ENCODE data around the gene ANKHD1. TPM values are rescaled to one million over a fixed set of nuclear protein-coding genes. Genes with fewer than 3 reads are reported as not detected.
"Not testable (repeated sequence)": the region's sequence is repeated elsewhere in the genome, so short reads cannot be mapped to it uniquely, and the experiment has no call there.

The ANKHD1 gene
- total RNA-seq, 2 experiments from 2014 or later: 90.6 to 143 TPM

DNA sequence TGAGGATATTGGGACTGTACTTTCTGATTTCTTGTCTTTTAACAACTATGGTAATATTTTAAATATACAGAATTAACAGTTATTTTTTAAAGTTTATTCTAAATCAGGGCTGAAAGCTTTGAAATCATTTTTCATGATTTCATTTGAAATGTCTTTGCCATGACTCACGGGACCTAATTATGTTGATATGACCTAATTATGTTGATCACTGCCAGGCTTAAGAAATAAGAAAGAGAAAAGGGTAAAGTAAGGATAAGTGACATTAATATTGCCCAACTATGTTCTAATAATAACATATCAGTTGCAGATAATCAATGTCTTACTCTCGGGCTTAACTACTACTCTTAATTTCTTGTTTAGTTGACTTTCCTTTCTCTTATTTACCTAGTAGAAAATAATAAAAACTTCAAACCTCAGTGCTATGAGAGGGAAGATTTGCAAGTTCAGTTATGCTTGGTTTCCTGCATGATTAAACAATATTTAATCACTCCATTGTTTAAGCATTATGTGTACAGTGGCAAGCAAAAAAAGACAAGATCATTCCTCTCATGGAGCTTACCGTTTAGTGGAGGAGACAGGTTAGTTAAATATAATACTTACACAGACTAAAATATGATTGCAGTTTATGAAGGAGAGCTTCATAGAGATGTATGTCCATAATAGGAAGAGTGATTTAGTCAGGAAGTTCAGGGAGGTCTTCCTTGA is 78.8 kb downstream of the ANKHD1 start:
- Histone ChIP-seq H2AFZ (ENCODE audit: low read length) (no peak overlapping the region), H3K9me2 (ENCODE audit: insufficient read depth, low read length) (no peaks in the 10 kb centered on the region), H3K79me2 (ENCODE audit: insufficient read depth, low read depth, low read length) (no peaks in the 10 kb centered on the region), H3K27ac (ENCODE audit: low read depth, low read length, poor library complexity, severe bottlenecking) (no peak overlapping the region), H3K36me3 (ENCODE audit: insufficient read depth, low read length) (peaks cover 47% of the 10 kb centered on the region), H3K4me2 (ENCODE audit: low read length) (no peak overlapping the region), H3K4me3 (ENCODE audit: low read depth, low read length, poor library complexity, severe bottlenecking) (no peak overlapping the region), H3K9me3 (ENCODE audit: low read length) (no peaks in the 10 kb centered on the region), H4K20me1 (ENCODE audit: insufficient read depth, low read length) (no peaks in the 10 kb centered on the region), H3K4me1 (ENCODE audit: insufficient read depth, low read length, poor library complexity, severe bottlenecking) (no peaks in the 10 kb centered on the region)
- intact Hi-C loops (cut with micrococcal nuclease; ENCODE audit: unreplicated experiment): no loop called here
- no peak for DNase-seq (ENCODE audit: low spot score)
- BruUV-seq (replicated peaks): no TSS peak
- no peak for TF ChIP-seq EZH2phosphoT487 (IDR thresholded peaks at IDR 0.05; ENCODE audit: borderline replicate concordance, low read depth, low read length)
- TF ChIP-seq, protein P1, sequence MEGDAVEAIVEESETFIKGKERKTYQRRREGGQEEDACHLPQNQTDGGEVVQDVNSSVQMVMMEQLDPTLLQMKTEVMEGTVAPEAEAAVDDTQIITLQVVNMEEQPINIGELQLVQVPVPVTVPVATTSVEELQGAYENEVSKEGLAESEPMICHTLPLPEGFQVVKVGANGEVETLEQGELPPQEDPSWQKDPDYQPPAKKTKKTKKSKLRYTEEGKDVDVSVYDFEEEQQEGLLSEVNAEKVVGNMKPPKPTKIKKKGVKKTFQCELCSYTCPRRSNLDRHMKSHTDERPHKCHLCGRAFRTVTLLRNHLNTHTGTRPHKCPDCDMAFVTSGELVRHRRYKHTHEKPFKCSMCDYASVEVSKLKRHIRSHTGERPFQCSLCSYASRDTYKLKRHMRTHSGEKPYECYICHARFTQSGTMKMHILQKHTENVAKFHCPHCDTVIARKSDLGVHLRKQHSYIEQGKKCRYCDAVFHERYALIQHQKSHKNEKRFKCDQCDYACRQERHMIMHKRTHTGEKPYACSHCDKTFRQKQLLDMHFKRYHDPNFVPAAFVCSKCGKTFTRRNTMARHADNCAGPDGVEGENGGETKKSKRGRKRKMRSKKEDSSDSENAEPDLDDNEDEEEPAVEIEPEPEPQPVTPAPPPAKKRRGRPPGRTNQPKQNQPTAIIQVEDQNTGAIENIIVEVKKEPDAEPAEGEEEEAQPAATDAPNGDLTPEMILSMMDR (conservative IDR thresholded peaks at IDR 0.05; ENCODE audit: low read length): no peak
- CTCF ChIA-PET (ENCODE audit: unreplicated experiment): no interaction called here
- POLR2A ChIA-PET: interaction anchor here (0.6 kb wide), 1 partner anchor 126 kb away, joined by 3 read pairs; no protein-coding TSS in a partner anchor

DNA sequence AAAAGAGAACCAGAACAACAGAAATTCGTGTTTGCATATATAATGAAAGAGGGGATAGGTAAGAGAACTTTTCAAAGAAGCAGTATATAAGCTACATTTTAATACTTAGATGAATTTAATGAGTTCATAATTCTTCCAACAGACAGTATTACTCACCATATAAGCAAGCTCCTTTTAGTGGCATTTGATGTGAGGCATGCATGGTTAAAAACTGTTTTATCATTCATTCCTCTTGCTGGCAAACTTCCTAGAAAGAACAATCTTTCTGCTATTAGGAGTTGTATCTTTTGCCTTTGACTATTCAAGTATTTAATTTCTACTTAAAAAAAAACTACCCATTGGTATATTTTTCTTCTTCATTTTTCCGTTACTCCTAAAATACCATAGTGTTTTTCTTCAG is 80.1 kb downstream of the ANKHD1 start:
- no peak for DNase-seq (ENCODE audit: low spot score)
- Histone ChIP-seq H3K4me1 (ENCODE audit: insufficient read depth, low read length, poor library complexity, severe bottlenecking) (no peaks in the 10 kb centered on the region), H3K27ac (ENCODE audit: low read depth, low read length, poor library complexity, severe bottlenecking) (no peak overlapping the region), H3K79me2 (ENCODE audit: insufficient read depth, low read depth, low read length) (no peaks in the 10 kb centered on the region), H4K20me1 (ENCODE audit: insufficient read depth, low read length) (no peaks in the 10 kb centered on the region), H3K9me2 (ENCODE audit: insufficient read depth, low read length) (no peaks in the 10 kb centered on the region), H3K9me3 (ENCODE audit: low read length) (no peaks in the 10 kb centered on the region), H2AFZ (ENCODE audit: low read length) (no peak overlapping the region), H3K4me3 (ENCODE audit: low read depth, low read length, poor library complexity, severe bottlenecking) (no peak overlapping the region), H3K36me3 (ENCODE audit: insufficient read depth, low read length) (peaks cover 55% of the 10 kb centered on the region), H3K4me2 (ENCODE audit: low read length) (no peak overlapping the region)
- ChIA-PET POLR2A (no interaction called here), CTCF (ENCODE audit: unreplicated experiment) (no interaction called here)
- no TSS peak for BruUV-seq (replicated peaks)
- TF ChIP-seq, protein P1 (conservative IDR thresholded peaks at IDR 0.05; ENCODE audit: low read length): no peak
- no peak for TF ChIP-seq EZH2phosphoT487 (IDR thresholded peaks at IDR 0.05; ENCODE audit: borderline replicate concordance, low read depth, low read length)
- intact Hi-C loops (cut with micrococcal nuclease; ENCODE audit: unreplicated experiment): no loop called here

DNA sequence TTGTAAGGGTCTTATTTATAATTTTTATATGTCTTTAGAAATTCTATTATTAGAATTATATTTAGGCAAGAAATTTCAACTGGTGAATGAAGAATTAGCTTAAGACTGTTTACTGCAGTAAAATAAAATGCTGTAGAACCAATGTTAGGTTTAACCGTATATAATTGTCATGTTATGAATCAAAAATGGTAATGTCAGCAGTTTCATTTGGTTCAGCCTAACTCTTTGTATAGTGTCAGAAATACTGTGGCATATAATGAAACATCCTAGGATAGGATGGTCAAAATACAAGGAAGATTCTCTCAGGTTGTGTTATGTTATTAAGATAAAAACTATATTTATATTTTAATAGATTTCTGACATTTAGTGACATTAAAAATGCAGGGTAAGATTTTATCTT is 81.4 kb downstream of the ANKHD1 start:
- no peak overlapping the region for H3K4me2 ChIP-seq (ENCODE audit: low read length)
- ChIA-PET CTCF (ENCODE audit: unreplicated experiment) (no interaction called here), POLR2A (interaction anchor here (0.7 kb wide), 1 partner anchor 90 kb away, joined by 4 read pairs; no protein-coding TSS in a partner anchor)
- intact Hi-C loops (cut with micrococcal nuclease; ENCODE audit: unreplicated experiment): no loop called here
- no peak overlapping the region for H3K4me3 ChIP-seq (ENCODE audit: low read depth, low read length, poor library complexity, severe bottlenecking)
- H3K9me2 ChIP-seq (ENCODE audit: insufficient read depth, low read length): no peaks in the 10 kb centered on the region
- DNase-seq (ENCODE audit: low spot score): no peak
- no peaks in the 10 kb centered on the region for H3K79me2 ChIP-seq (ENCODE audit: insufficient read depth, low read depth, low read length)
- TF ChIP-seq, protein P1 (conservative IDR thresholded peaks at IDR 0.05; ENCODE audit: low read length): no peak
- no peak for TF ChIP-seq EZH2phosphoT487 (IDR thresholded peaks at IDR 0.05; ENCODE audit: borderline replicate concordance, low read depth, low read length)
- H3K9me3 ChIP-seq (ENCODE audit: low read length): no peaks in the 10 kb centered on the region
- no peak overlapping the region for H2AFZ ChIP-seq (ENCODE audit: low read length)
- H3K27ac ChIP-seq (ENCODE audit: low read depth, low read length, poor library complexity, severe bottlenecking): no peak overlapping the region
- no peaks in the 10 kb centered on the region for H4K20me1 ChIP-seq (ENCODE audit: insufficient read depth, low read length)
- no TSS peak for BruUV-seq (replicated peaks)
- H3K36me3 ChIP-seq (ENCODE audit: insufficient read depth, low read length): peaks cover 57% of the 10 kb centered on the region
- H3K4me1 ChIP-seq (ENCODE audit: insufficient read depth, low read length, poor library complexity, severe bottlenecking): no peaks in the 10 kb centered on the region

DNA sequence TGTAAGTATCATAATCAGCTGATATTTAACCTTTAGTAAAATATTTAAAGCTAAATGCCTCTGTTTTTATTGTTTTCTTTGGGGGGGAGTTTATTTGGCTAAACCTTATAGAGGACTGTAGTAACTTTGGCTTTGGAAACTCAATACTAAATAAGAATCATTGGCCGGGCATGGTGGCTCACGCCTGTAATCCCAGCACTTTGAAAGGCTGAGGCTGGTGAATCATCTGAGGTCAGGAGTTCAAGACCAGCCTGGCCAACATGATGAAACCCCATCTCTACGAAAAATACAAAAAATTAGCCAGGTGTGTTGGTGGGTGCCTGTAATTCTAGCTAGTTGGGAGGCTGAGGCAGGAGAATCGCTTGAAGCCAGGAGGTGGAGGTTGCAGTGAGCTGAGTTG is 86.5 kb downstream of the ANKHD1 start:
- H3K4me1 ChIP-seq (ENCODE audit: insufficient read depth, low read length, poor library complexity, severe bottlenecking); H4K20me1 ChIP-seq (ENCODE audit: insufficient read depth, low read length); BruUV-seq (replicated peaks); DNase-seq (ENCODE audit: low spot score); H3K27ac ChIP-seq (ENCODE audit: low read depth, low read length, poor library complexity, severe bottlenecking); H2AFZ ChIP-seq (ENCODE audit: low read length); H3K9me3 ChIP-seq (ENCODE audit: low read length); H3K9me2 ChIP-seq (ENCODE audit: insufficient read depth, low read length); intact Hi-C loops (cut with micrococcal nuclease; ENCODE audit: unreplicated experiment); H3K4me2 ChIP-seq (ENCODE audit: low read length); H3K4me3 ChIP-seq (ENCODE audit: low read depth, low read length, poor library complexity, severe bottlenecking); CTCF ChIA-PET (ENCODE audit: unreplicated experiment); H3K79me2 ChIP-seq (ENCODE audit: insufficient read depth, low read depth, low read length): not testable (repeated sequence)
- H3K36me3 ChIP-seq (ENCODE audit: insufficient read depth, low read length): peaks cover 83% of the 10 kb centered on the region
- POLR2A ChIA-PET: interaction anchor here (0.6 to 1.0 kb wide), 3 partner anchors 11 to 48 kb away, joined by 3 read pairs; no protein-coding TSS in a partner anchor

Measured in OCI-LY7 (cell line).